B cell (primary cell): Measurements from ENCODE around the gene ZNF304. TPM values are rescaled to one million over a fixed set of nuclear protein-coding genes. Genes with fewer than 3 reads are reported as not detected.

Experiments used
- ATAC-seq: fragments of 200-7000 bp; cut with Tn5 transposase; one replicate; pipeline ENCODE4 v1.10.0; 2021; ENCODE audit warnings: low read depth, mild to moderate bottlenecking, moderate number of reproducible peaks, moderate library complexity
- CTCF ChIA-PET: fragments of 350-600 bp; sonication (Branson Sonifier 250); formaldehyde crosslinking; loops from one replicate; lab custom pipeline; 2021; ENCODE audit warnings: antibody characterized with exemption, inconsistent platforms; lab: Charles Lee
- POLR2A ChIA-PET: fragments of 350-600 bp; sonication (Branson Sonifier 250); formaldehyde crosslinking; loops from one replicate; lab custom pipeline; 2021; ENCODE audit warnings: antibody characterized with exemption; lab: Charles Lee
- DNase-seq: peaks from one replicate; pipeline ENCODE4 v3.0.0; 2013
- H2AFZ ChIP-seq: 2 replicates; pipeline ENCODE4 v1.6.1; 2012; ENCODE audit warnings: mild to moderate bottlenecking, low read depth, low read length; ENCODE audit not compliant: insufficient read depth, poor library complexity, severe bottlenecking
- H3K27ac ChIP-seq, 2 donors: 1 replicate in 1 of 2; 2 replicates in 1 of 2; pipeline ENCODE4 v1.5.1; 2012 to 2013; ENCODE audit warnings: low read length in 2 of 2, mild to moderate bottlenecking in 2 of 2, moderate library complexity in 1 of 2
- H3K27me3 ChIP-seq, 4 experiments: fragments of 200-600 bp in 1 of 4; sonication (generic) in 1 of 4; replicated peaks in 1 of 4; 1 replicate in 2 of 4; 2 replicates in 2 of 4; pipeline versions ENCODE4 v1.6.1 to v1.7.0; 2013 to 2016; ENCODE audit warnings: low read length in 3 of 4, mild to moderate bottlenecking in 2 of 4, mixed read lengths in 1 of 4, moderate library complexity in 1 of 4; ENCODE audit not compliant: insufficient read depth in 4 of 4, control insufficient read depth in 3 of 4; ENCODE audit errors: control extremely low read depth in 1 of 4
- H3K36me3 ChIP-seq, 2 experiments: replicated peaks in 1 of 2; 1 replicate in 1 of 2; 2 replicates in 1 of 2; pipeline versions ENCODE4 v1.6.1 to v1.7.1; 2013; ENCODE audit warnings: low read length in 1 of 2; ENCODE audit not compliant: insufficient read depth in 2 of 2, control insufficient read depth in 1 of 2; ENCODE audit errors: control extremely low read depth in 1 of 2, extremely low read depth in 1 of 2
- H3K4me1 ChIP-seq, 2 donors: fragments of 200-600 bp in 1 of 2; sonication (generic) in 1 of 2; 1 replicate in 1 of 2; 2 replicates in 1 of 2; pipeline versions ENCODE4 v1.5.1 to v1.6.1; 2013 to 2017; ENCODE audit warnings: low read length in 2 of 2; ENCODE audit not compliant: control insufficient read depth in 2 of 2, insufficient read depth in 2 of 2
- H3K4me2 ChIP-seq: replicated peaks from 2 replicates; pipeline ENCODE3; 2012; ENCODE audit warnings: mild to moderate bottlenecking, low read depth, low read length; ENCODE audit not compliant: poor library complexity, severe bottlenecking
- H3K4me3 ChIP-seq, 5 experiments: fragments of 200-600 bp in 1 of 5; sonication (generic) in 1 of 5; 1 replicate in 3 of 5; 2 replicates in 2 of 5; pipeline versions ENCODE4 v1.5.1 to v1.7.0; 2011 to 2016; ENCODE audit warnings: low read length in 4 of 5, mild to moderate bottlenecking in 4 of 5, low read depth in 2 of 5, control low read depth in 1 of 5, moderate library complexity in 1 of 5; ENCODE audit not compliant: insufficient read depth in 1 of 5; ENCODE audit errors: control extremely low read depth in 1 of 5, extremely low read depth in 1 of 5
- H3K79me2 ChIP-seq: fragments of 200-600 bp; sonication (generic); one replicate; pipeline ENCODE4 v1.6.0; 2016; ENCODE audit warnings: low read length; ENCODE audit not compliant: control insufficient read depth, insufficient read depth
- H3K9ac ChIP-seq: fragments of 200-600 bp; sonication (generic); 2 replicates; pipeline ENCODE4 v1.6.1; 2017; ENCODE audit warnings: mild to moderate bottlenecking, low read length, moderate library complexity
- H3K9me3 ChIP-seq, 3 donors: one replicate each; pipeline versions ENCODE4 v1.6.1 to v1.7.1; 2013; ENCODE audit warnings: low read length in 2 of 3; ENCODE audit not compliant: control insufficient read depth in 2 of 3, insufficient read depth in 1 of 3; ENCODE audit errors: control extremely low read depth in 1 of 3
- H4K20me1 ChIP-seq: 2 replicates; pipeline ENCODE4 v1.6.0; 2012; ENCODE audit warnings: mild to moderate bottlenecking, low read length; ENCODE audit not compliant: insufficient read depth, control insufficient read depth, poor library complexity, severe bottlenecking
- H3K27ac Mint-ChIP-seq: one replicate; pipeline ENCODE4 v1.8.0; 2021; ENCODE audit warnings: mixed read lengths
- H3K27me3 Mint-ChIP-seq: one replicate; pipeline ENCODE4 v1.8.0; 2021; ENCODE audit warnings: mixed read lengths
- H3K4me1 Mint-ChIP-seq: one replicate; pipeline ENCODE4 v1.8.0; 2021; ENCODE audit warnings: mixed read lengths
- H3K4me3 Mint-ChIP-seq: one replicate; pipeline ENCODE4 v1.8.0; 2021; ENCODE audit warnings: mixed read lengths
- H3K9me3 Mint-ChIP-seq: one replicate; pipeline ENCODE4 v1.8.0; 2022; ENCODE audit warnings: mixed read lengths; ENCODE audit not compliant: insufficient read depth
- CTCF ChIP-seq: fragments of 200-600 bp; IDR thresholded peaks from one replicate; pipeline ENCODE4 v1.8.0; 2022; ENCODE audit warnings: antibody characterized with exemption, mild to moderate bottlenecking
- EZH2 ChIP-seq: IDR thresholded peaks from 2 replicates; pipeline ENCODE4 v1.6.1; 2012; ENCODE audit warnings: borderline replicate concordance, low read depth, mild to moderate bottlenecking, moderate library complexity, low read length; ENCODE audit not compliant: insufficient read depth, poor library complexity, severe bottlenecking
- WGBS: methylation state at CpG from one replicate; pipeline ENCODE4 v1.1.5; 2013; ENCODE audit warnings: missing lambda C conversion rate; ENCODE audit not compliant: insufficient coverage; 5-methylcytosine and 5-hydroxymethylcytosine counted together
- intact Hi-C: fragments of 100-400 bp; cut with micrococcal nuclease; formaldehyde crosslinking; loops from one replicate; pipeline ENCODE4 v1.10.0; 2022
- polyA plus RNA-seq: library from polyadenylated mRNA; depleted of rRNA; stranded (reverse); fragments of >200 nt; gene quantifications from 2 replicates; pipeline ENCODE4 v1.2.3, GENCODE V29; 2012
- total RNA-seq, 2 donors: library from RNA; stranded (reverse); fragments of 120-200 nt in 1 of 2; gene quantifications; 1 replicate in 1 of 2; 2 replicates in 1 of 2; pipeline versions ENCODE4 v1.2.3 to v1.2.4, GENCODE V29; 2013 to 2022

The ZNF304 gene
- total and polyA plus RNA-seq, 2 donors (not counting 1 experiment from before 2014, with no cell fraction given) = 5.0 to 16.2 TPM

- ATAC-seq = no peak
- Mint-ChIP-seq H3K4me3 (no peak overlapping the region), H3K27ac (no peak overlapping the region), H3K27me3 (no peaks in the 10 kb centered on the region), H3K4me1 (no peaks in the 10 kb centered on the region), H3K9me3 (no peaks in the 10 kb centered on the region)
- ChIA-PET POLR2A (no interaction called here), CTCF (no interaction called here)
- no peaks in the 10 kb centered on the region for H3K27me3 ChIP-seq
- H3K4me3 ChIP-seq = no peak overlapping the region
- no peaks in the 10 kb centered on the region for H3K79me2 ChIP-seq
- H2AFZ ChIP-seq = no peak overlapping the region
- no peak for DNase-seq
- no peaks in the 10 kb centered on the region for H3K4me1 ChIP-seq
- H3K4me2 ChIP-seq = no peak overlapping the region
- H4K20me1 ChIP-seq = no peaks in the 10 kb centered on the region
- H3K36me3 ChIP-seq = peaks cover 1 to 2% of the 10 kb centered on the region in 2 experiments
- no peak overlapping the region for H3K27ac ChIP-seq
- intact Hi-C loops = no loop called here
- peaks cover 1 to 22% (median 1%) of the 10 kb centered on the region in 3 donors for H3K9me3 ChIP-seq
- no peak overlapping the region for H3K9ac ChIP-seq
- 94% methylated on average over 4 of the region's 4 CpGs for WGBS
- TF ChIP-seq EZH2 (no peak), CTCF (no peak)
Measured at GRCh38 chr19:57334191-57334590, 16.9 kb upstream of the ZNF304 start.

- TF ChIP-seq CTCF (no peak), EZH2 (no peak)
- no peak overlapping the region for H2AFZ ChIP-seq
- H3K9me3 ChIP-seq = no peaks in the 10 kb centered on the region
- no peak overlapping the region for H3K27ac ChIP-seq
- Mint-ChIP-seq H3K4me1 (no peaks in the 10 kb centered on the region), H3K27me3 (no peaks in the 10 kb centered on the region), H3K4me3 (no peak overlapping the region), H3K27ac (no peak overlapping the region), H3K9me3 (no peaks in the 10 kb centered on the region)
- ChIA-PET POLR2A (no interaction called here), CTCF (no interaction called here)
- intact Hi-C loops = no loop called here
- H3K9ac ChIP-seq = no peak overlapping the region
- no peaks in the 10 kb centered on the region for H3K79me2 ChIP-seq
- no peaks in the 10 kb centered on the region for H4K20me1 ChIP-seq
- H3K4me1 ChIP-seq = no peaks in the 10 kb centered on the region
- no peak overlapping the region for H3K4me2 ChIP-seq
- no peak overlapping the region for H3K4me3 ChIP-seq
- DNase-seq = no peak
- H3K27me3 ChIP-seq = no peaks in the 10 kb centered on the region
- no peaks in the 10 kb centered on the region for H3K36me3 ChIP-seq
- WGBS = 73% methylated on average over 3 of the region's 3 CpGs
- no peak for ATAC-seq
Measured at GRCh38 chr19:57338877-57339276, 12.2 kb upstream of the ZNF304 start.
